ENCODE results near the gene HOXB1.
A peak's percentile ranks its signal among the peaks of the same experiment; 100 is the strongest.

The HOXB1 gene

GRCh38 chr17:48530887-48531272, at the start of gene HOXB1:
TSS of gene HOXB1 (minus strand) at chr17:48531011. CDS start at chr17:48530904, 107 bp downstream.
- TF ChIP-seq, protein P1, sequence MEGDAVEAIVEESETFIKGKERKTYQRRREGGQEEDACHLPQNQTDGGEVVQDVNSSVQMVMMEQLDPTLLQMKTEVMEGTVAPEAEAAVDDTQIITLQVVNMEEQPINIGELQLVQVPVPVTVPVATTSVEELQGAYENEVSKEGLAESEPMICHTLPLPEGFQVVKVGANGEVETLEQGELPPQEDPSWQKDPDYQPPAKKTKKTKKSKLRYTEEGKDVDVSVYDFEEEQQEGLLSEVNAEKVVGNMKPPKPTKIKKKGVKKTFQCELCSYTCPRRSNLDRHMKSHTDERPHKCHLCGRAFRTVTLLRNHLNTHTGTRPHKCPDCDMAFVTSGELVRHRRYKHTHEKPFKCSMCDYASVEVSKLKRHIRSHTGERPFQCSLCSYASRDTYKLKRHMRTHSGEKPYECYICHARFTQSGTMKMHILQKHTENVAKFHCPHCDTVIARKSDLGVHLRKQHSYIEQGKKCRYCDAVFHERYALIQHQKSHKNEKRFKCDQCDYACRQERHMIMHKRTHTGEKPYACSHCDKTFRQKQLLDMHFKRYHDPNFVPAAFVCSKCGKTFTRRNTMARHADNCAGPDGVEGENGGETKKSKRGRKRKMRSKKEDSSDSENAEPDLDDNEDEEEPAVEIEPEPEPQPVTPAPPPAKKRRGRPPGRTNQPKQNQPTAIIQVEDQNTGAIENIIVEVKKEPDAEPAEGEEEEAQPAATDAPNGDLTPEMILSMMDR (conservative IDR thresholded peaks at IDR 0.05; ENCODE audit: control insufficient read depth, insufficient read depth, low read depth, low read length) = no peak
- no peak within 1 kb of the TSS for H3K4me3 ChIP-seq (ENCODE audit: control insufficient read depth, low read depth, low read length)

GRCh38 chr17:48579760-48580554, 49.1 kb upstream of the HOXB1 start:
- TF ChIP-seq, protein P1 (conservative IDR thresholded peaks at IDR 0.05; ENCODE audit: control insufficient read depth, insufficient read depth, low read depth, low read length) = no peak
- peak overlapping the region; percentile 68 for H3K4me3 ChIP-seq (ENCODE audit: control insufficient read depth, low read depth, low read length)
- DNase-seq (ENCODE audit: low read depth) = no peak

More at GRCh38 chr17:48530887-48531272, at the start of gene HOXB1:
- DNase-seq (ENCODE audit: low read depth) = no peak

- H3K4me3 ChIP-seq (ENCODE audit: control insufficient read depth, low read depth, low read length) = peak overlapping the region; percentile 71
- DNase-seq (ENCODE audit: low read depth) = no peak
- TF ChIP-seq, protein P1 (conservative IDR thresholded peaks at IDR 0.05; ENCODE audit: control insufficient read depth, insufficient read depth, low read depth, low read length) = no peak
Observed at GRCh38 chr17:48579471-48579759, 48.6 kb upstream of the HOXB1 start.

GRCh38 chr17:48578616-48579470, 48.0 kb upstream of the HOXB1 start:
- no peak for DNase-seq (ENCODE audit: low read depth)
- peak overlapping the region; percentile 71 for H3K4me3 ChIP-seq (ENCODE audit: control insufficient read depth, low read depth, low read length)
- TF ChIP-seq, protein P1 (conservative IDR thresholded peaks at IDR 0.05; ENCODE audit: control insufficient read depth, insufficient read depth, low read depth, low read length) = no peak

- H3K4me3 ChIP-seq (ENCODE audit: control insufficient read depth, low read depth, low read length) = peak within 1 kb of the TSS; percentile 71
- TF ChIP-seq, protein P1 (conservative IDR thresholded peaks at IDR 0.05; ENCODE audit: control insufficient read depth, insufficient read depth, low read depth, low read length) = no peak
- peak; percentile 77 for DNase-seq (ENCODE audit: low read depth)
Observed at GRCh38 chr17:48577946-48578615, 47.3 kb upstream of the HOXB1 start, which contains the start of gene HOXB4. TSS of gene HOXB4 (minus strand) at chr17:48578350. CDS start at chr17:48578319, 31 bp downstream.

DNA sequence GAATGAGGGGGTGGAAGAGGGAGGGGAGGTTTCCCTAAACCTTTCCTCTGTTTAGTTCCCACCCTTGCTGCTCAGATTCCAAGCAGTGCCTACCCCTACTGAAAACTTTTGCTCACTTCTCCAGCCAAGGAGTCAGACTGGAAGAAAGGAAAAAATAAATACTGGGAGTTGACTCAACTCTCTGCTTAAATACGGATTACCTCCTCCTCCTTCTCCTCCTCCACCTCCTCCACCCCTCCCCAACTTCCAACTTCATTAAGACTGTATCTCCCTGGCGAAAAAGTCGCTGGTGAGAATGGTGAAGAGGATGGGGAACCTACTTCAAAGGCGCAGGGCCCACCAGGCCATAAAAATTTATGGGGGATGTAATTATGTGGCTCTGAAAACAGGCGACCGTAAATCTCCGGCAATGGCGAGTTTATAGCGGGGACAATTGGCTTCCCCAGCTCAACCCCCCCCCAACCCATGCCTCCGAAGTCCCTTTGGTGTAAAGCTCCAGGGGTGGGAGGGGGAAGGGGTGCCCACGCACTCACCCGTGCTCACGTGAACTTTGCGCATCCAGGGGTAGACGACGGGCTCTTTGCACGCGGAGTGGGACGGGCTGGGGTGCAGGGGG, 46.6 kb upstream of the HOXB1 start:
- TF ChIP-seq, protein P1 (conservative IDR thresholded peaks at IDR 0.05; ENCODE audit: control insufficient read depth, insufficient read depth, low read depth, low read length) = no peak
- peak overlapping the region; percentile 60 for H3K4me3 ChIP-seq (ENCODE audit: control insufficient read depth, low read depth, low read length)
- DNase-seq (ENCODE audit: low read depth) = peak; percentile 61

Measured in fibroblast of mammary gland (primary cell).